Peyer's patch (tissue), 4 donors: Measurements from ENCODE around the gene OR11H7. TPM values are rescaled to one million over a fixed set of nuclear protein-coding genes. Genes with fewer than 3 reads are reported as not detected.

Experiments
- DNase-seq, 3 donors: peaks; one replicate each; pipeline ENCODE4 v3.0.0-alpha.2; 2017 to 2019
- H3K27ac ChIP-seq, 4 donors: fragments of 200-600 bp; sonication (generic); one replicate each; pipeline ENCODE4 v1.5.1; 2016 to 2019
- H3K27me3 ChIP-seq, 2 donors: fragments of 200-600 bp; sonication (generic); one replicate each; pipeline ENCODE4 v1.5.1; 2019
- H3K36me3 ChIP-seq, 3 donors: fragments of 200-600 bp; sonication (generic); one replicate each; pipeline ENCODE4 v1.5.1; 2016 to 2019
- H3K4me1 ChIP-seq, 4 donors: fragments of 200-600 bp; sonication (generic); one replicate each; pipeline ENCODE4 v1.5.1; 2016 to 2019
- H3K4me3 ChIP-seq, 4 donors: fragments of 200-600 bp; sonication (generic); 1 replicate in 3 of 4; 2 replicates in 1 of 4; pipeline ENCODE4 v1.5.1; 2016 to 2019; ENCODE audit warnings: mild to moderate bottlenecking in 1 of 4
- H3K9me3 ChIP-seq, 4 donors: fragments of 200-600 bp; sonication (generic); one replicate each; pipeline ENCODE4 v1.5.1; 2016 to 2019; ENCODE audit warnings: mild to moderate bottlenecking in 1 of 4
- CTCF ChIP-seq, 6 experiments: fragments of 450-650 bp in 4 of 6; fragments of 200-600 bp in 2 of 6; sonication (generic) in 1 of 6; IDR thresholded peaks; one replicate each; pipeline ENCODE4 v1.5.1; 2017 to 2019; ENCODE audit warnings: antibody characterized with exemption in 6 of 6, mild to moderate bottlenecking in 3 of 6, moderate library complexity in 1 of 6
- POLR2A ChIP-seq, 2 donors: fragments of 450-650 bp; IDR thresholded peaks; one replicate each; pipeline ENCODE4 v1.5.1; 2017; ENCODE audit warnings: antibody characterized with exemption in 2 of 2, mild to moderate bottlenecking in 2 of 2, moderate library complexity in 2 of 2
- total RNA-seq, 4 donors: library from RNA; depleted of rRNA; stranded (reverse); fragments of >200 nt; gene quantifications; one replicate each; pipeline ENCODE4 v1.1.0, GENCODE V29; 2016

OR11H7 gene
- not detected for total RNA-seq

GRCh38 chr14:20228681-20229080 lies at the start of gene OR11H7:
Gene OR11H7 (plus strand): TSS chr14:20228981.
- no peaks in the 10 kb centered on the region for H3K4me1 ChIP-seq
- H3K27ac ChIP-seq = no peak within 1 kb of the TSS
- H3K9me3 ChIP-seq = no peaks in the 10 kb centered on the region
- no peaks in the 10 kb centered on the region for H3K27me3 ChIP-seq
- TF ChIP-seq POLR2A (IDR thresholded peaks at IDR 0.05) = no peak
- TF ChIP-seq CTCF (IDR thresholded peaks at IDR 0.05) = no peak
- no peaks in the 10 kb centered on the region for H3K36me3 ChIP-seq
- H3K4me3 ChIP-seq = no peak within 1 kb of the TSS
- no peak for DNase-seq

GRCh38 chr14:20179218-20179617 lies 49.6 kb upstream of the OR11H7 start:
- Histone ChIP-seq H3K36me3 (no peaks in the 10 kb centered on the region), H3K9me3 (no peaks in the 10 kb centered on the region), H3K27ac (no peak overlapping the region), H3K4me1 (no peaks in the 10 kb centered on the region), H3K27me3 (no peaks in the 10 kb centered on the region), H3K4me3 (no peak overlapping the region)
- no peak for TF ChIP-seq CTCF (IDR thresholded peaks at IDR 0.05)
- no peak for TF ChIP-seq POLR2A (IDR thresholded peaks at IDR 0.05)
- DNase-seq = peak in 1 of 3 donors; percentile 48

- Histone ChIP-seq H3K4me3 (no peak overlapping the region), H3K27ac (no peak overlapping the region), H3K4me1 (no peaks in the 10 kb centered on the region), H3K36me3 (no peaks in the 10 kb centered on the region), H3K9me3 (no peaks in the 10 kb centered on the region), H3K27me3 (no peaks in the 10 kb centered on the region)
- no peak for DNase-seq
- TF ChIP-seq POLR2A (IDR thresholded peaks at IDR 0.05) (no peak), CTCF (IDR thresholded peaks at IDR 0.05) (no peak)
These were observed 48.9 kb upstream of the OR11H7 start for GRCh38 chr14:20179880-20180279.

- Histone ChIP-seq H3K27ac (no peak overlapping the region), H3K9me3 (no peaks in the 10 kb centered on the region), H3K27me3 (no peaks in the 10 kb centered on the region), H3K36me3 (no peaks in the 10 kb centered on the region), H3K4me3 (no peak overlapping the region), H3K4me1 (no peaks in the 10 kb centered on the region)
- DNase-seq = no peak
- TF ChIP-seq POLR2A (IDR thresholded peaks at IDR 0.05) (no peak), CTCF (IDR thresholded peaks at IDR 0.05) (no peak)
These were observed 48.3 kb upstream of the OR11H7 start for GRCh38 chr14:20180486-20180885.

GRCh38 chr14:20184181-20184580 lies 44.6 kb upstream of the OR11H7 start:
- H3K36me3 ChIP-seq = no peaks in the 10 kb centered on the region
- no peaks in the 10 kb centered on the region for H3K4me1 ChIP-seq
- no peak overlapping the region for H3K4me3 ChIP-seq
- no peak for DNase-seq
- no peaks in the 10 kb centered on the region for H3K9me3 ChIP-seq
- H3K27ac ChIP-seq = no peak overlapping the region
- no peak for TF ChIP-seq CTCF (IDR thresholded peaks at IDR 0.05)
- TF ChIP-seq POLR2A (IDR thresholded peaks at IDR 0.05) = no peak
- H3K27me3 ChIP-seq = no peaks in the 10 kb centered on the region

GRCh38 chr14:20190596-20190995 lies 38.2 kb upstream of the OR11H7 start, which contains the start of gene OR11G2:
Gene OR11G2 (plus strand): TSS chr14:20190896. CDS start chr14:20197438, 6,542 bp downstream.
- H3K36me3 ChIP-seq = no peaks in the 10 kb centered on the region
- H3K27me3 ChIP-seq = no peaks in the 10 kb centered on the region
- H3K4me1 ChIP-seq = no peaks in the 10 kb centered on the region

More at GRCh38 chr14:20190596-20190995, 38.2 kb upstream of the OR11H7 start, which contains the start of gene OR11G2:
- no peak for TF ChIP-seq POLR2A (IDR thresholded peaks at IDR 0.05)
- TF ChIP-seq CTCF (IDR thresholded peaks at IDR 0.05) = no peak
- DNase-seq = no peak
- Histone ChIP-seq H3K4me3 (no peak within 1 kb of the TSS), H3K27ac (no peak within 1 kb of the TSS), H3K9me3 (no peaks in the 10 kb centered on the region)
